OCI-LY3 (cell line): ENCODE measurements around the gene TYW1B.
"Not testable (repeated sequence)": the region's sequence is repeated elsewhere in the genome, so short reads cannot be mapped to it uniquely, and the experiment has no call there.

ENCODE experiments used
- H2AFZ ChIP-seq: fragments of 200-600, 300-600 bp; shearing (Covaris generic); 2 replicates; pipeline ENCODE4 v1.6.0; 2014; ENCODE audit warnings: antibody characterized with exemption, low read depth, low read length
- H3K27ac ChIP-seq: fragments of 200-600, 300-600 bp; sonication (generic); 2 replicates; pipeline ENCODE4 v1.5.1; 2014; ENCODE audit warnings: mild to moderate bottlenecking, low read length, moderate library complexity, mixed read lengths
- H3K27me3 ChIP-seq: fragments of 200-600, 300-600 bp; sonication (generic); 2 replicates; pipeline ENCODE4 v1.6.1; 2014; ENCODE audit warnings: low read depth, low read length, mixed read lengths
- H3K36me3 ChIP-seq: fragments of 200-600, 300-600 bp; sonication (generic); replicated peaks from 2 replicates; pipeline ENCODE3; 2014; ENCODE audit warnings: low read depth, low read length, mixed read lengths
- H3K4me1 ChIP-seq: fragments of 300-600, 200-600 bp; sonication (generic); 2 replicates; pipeline ENCODE4 v1.6.1; 2014; ENCODE audit warnings: low read length, mixed read lengths
- H3K4me2 ChIP-seq: fragments of 200-600, 300-600 bp; sonication (generic); 2 replicates; pipeline ENCODE4 v1.6.1; 2014; ENCODE audit warnings: low read length, mixed read lengths
- H3K4me3 ChIP-seq: fragments of 300-600, 200-600 bp; sonication (generic); 2 replicates; pipeline ENCODE4 v1.5.1; 2014; ENCODE audit warnings: antibody characterized with exemption, mild to moderate bottlenecking, low read length, moderate library complexity
- H3K79me2 ChIP-seq: fragments of 300-600, 200-600 bp; shearing (Covaris generic); 2 replicates; pipeline ENCODE4 v1.6.1; 2014; ENCODE audit warnings: mild to moderate bottlenecking, low read length, mixed read lengths
- H3K9ac ChIP-seq: fragments of 300-600, 200-600 bp; shearing (Covaris generic); 2 replicates; pipeline ENCODE4 v1.6.0; 2014; ENCODE audit warnings: mild to moderate bottlenecking, low read length, moderate library complexity
- H3K9me3 ChIP-seq: fragments of 200-600, 300-600 bp; shearing (Covaris generic); 2 replicates; pipeline ENCODE4 v1.6.1; 2014; ENCODE audit warnings: low read length, mixed read lengths; ENCODE audit not compliant: insufficient read depth
- H4K20me1 ChIP-seq: fragments of 200-600, 300-600 bp; sonication (generic); 2 replicates; pipeline ENCODE4 v1.6.1; 2016; ENCODE audit warnings: low read length, mixed read lengths; ENCODE audit not compliant: insufficient read depth
- CTCF ChIP-seq: fragments of 200-600, 300-600 bp; sonication (generic); IDR thresholded peaks from 2 replicates; pipeline ENCODE4 v1.5.1; 2014; ENCODE audit warnings: antibody characterized with exemption, low read length, low read depth
- EZH2phosphoT487 ChIP-seq: fragments of 200-600 bp; shearing (Covaris generic); IDR thresholded peaks from 2 replicates; pipeline ENCODE4 v1.6.1; 2018; ENCODE audit warnings: antibody characterized with exemption, mixed run types, low read depth

The TYW1B gene

GRCh38 chr7:72618435-72619180, 209.4 kb downstream of the TYW1B start:
- H2AFZ ChIP-seq, H3K4me1 ChIP-seq, H3K9ac ChIP-seq, H3K9me3 ChIP-seq, H3K27me3 ChIP-seq, H3K4me2 ChIP-seq, H3K36me3 ChIP-seq, H3K79me2 ChIP-seq, H4K20me1 ChIP-seq, H3K27ac ChIP-seq, H3K4me3 ChIP-seq: not testable (repeated sequence)

- H2AFZ ChIP-seq, H3K9me3 ChIP-seq, H3K4me2 ChIP-seq, H3K27ac ChIP-seq, H3K27me3 ChIP-seq, H3K4me3 ChIP-seq, H4K20me1 ChIP-seq, H3K9ac ChIP-seq, H3K79me2 ChIP-seq, H3K36me3 ChIP-seq, H3K4me1 ChIP-seq: not testable (repeated sequence)
Measured at GRCh38 chr7:72609761-72610160, 218.2 kb downstream of the TYW1B start.

GRCh38 chr7:72607988-72608387, 220.0 kb downstream of the TYW1B start:
- not testable (repeated sequence) for H3K36me3 ChIP-seq, H3K4me3 ChIP-seq, H3K4me2 ChIP-seq, H3K27ac ChIP-seq, H2AFZ ChIP-seq, H3K79me2 ChIP-seq, H3K4me1 ChIP-seq, H4K20me1 ChIP-seq, H3K27me3 ChIP-seq, H3K9me3 ChIP-seq, H3K9ac ChIP-seq

GRCh38 chr7:72605863-72606431, 222.1 kb downstream of the TYW1B start:
- H3K27ac ChIP-seq, H3K27me3 ChIP-seq, H2AFZ ChIP-seq, H3K79me2 ChIP-seq, H3K9me3 ChIP-seq, H3K4me3 ChIP-seq, H3K36me3 ChIP-seq, H4K20me1 ChIP-seq, H3K4me2 ChIP-seq, H3K4me1 ChIP-seq, H3K9ac ChIP-seq: not testable (repeated sequence)

- not testable (repeated sequence) for H3K27ac ChIP-seq, H3K79me2 ChIP-seq, H2AFZ ChIP-seq, H4K20me1 ChIP-seq, H3K36me3 ChIP-seq, H3K4me2 ChIP-seq, H3K4me3 ChIP-seq, H3K4me1 ChIP-seq, H3K27me3 ChIP-seq, H3K9me3 ChIP-seq, H3K9ac ChIP-seq
Measured at GRCh38 chr7:72604771-72605611, 223.0 kb downstream of the TYW1B start.

GRCh38 chr7:72603476-72603875, 224.5 kb downstream of the TYW1B start:
- H3K9ac ChIP-seq, H3K4me2 ChIP-seq, H3K9me3 ChIP-seq, H3K79me2 ChIP-seq, H3K4me3 ChIP-seq, H3K27me3 ChIP-seq, H3K4me1 ChIP-seq, H3K27ac ChIP-seq, H3K36me3 ChIP-seq, H2AFZ ChIP-seq, H4K20me1 ChIP-seq: not testable (repeated sequence)

GRCh38 chr7:72603073-72603472, 224.9 kb downstream of the TYW1B start:
- H3K9me3 ChIP-seq: no peaks in the 10 kb centered on the region

GRCh38 chr7:72601683-72602082, 226.3 kb downstream of the TYW1B start:
- H3K36me3 ChIP-seq, H3K27me3 ChIP-seq, H2AFZ ChIP-seq, H3K9ac ChIP-seq, H3K4me1 ChIP-seq, H4K20me1 ChIP-seq, H3K27ac ChIP-seq, H3K9me3 ChIP-seq, H3K4me3 ChIP-seq, H3K79me2 ChIP-seq, H3K4me2 ChIP-seq: not testable (repeated sequence)

More at GRCh38 chr7:72603073-72603472, 224.9 kb downstream of the TYW1B start:
- Histone ChIP-seq H3K27ac (no peak overlapping the region), H4K20me1 (no peaks in the 10 kb centered on the region), H3K36me3 (no peaks in the 10 kb centered on the region), H3K27me3 (no peaks in the 10 kb centered on the region), H3K4me3 (no peak overlapping the region), H2AFZ (no peak overlapping the region), H3K79me2 (no peaks in the 10 kb centered on the region), H3K4me1 (no peaks in the 10 kb centered on the region), H3K9ac (no peak overlapping the region), H3K4me2 (no peak overlapping the region)
- TF ChIP-seq CTCF (no peak), EZH2phosphoT487 (no peak)
